GM18520 (cell line): ENCODE data around the gene ZNF268.
"Not testable (repeated sequence)": the region's sequence is repeated elsewhere in the genome, so short reads cannot be mapped to it uniquely, and the experiment has no call there.

Experiments
- ATAC-seq: cut with Tn5 transposase; IDR thresholded peaks from one replicate; pipeline ENCODE4 v1.9.1; 2021; ENCODE audit not compliant: unreplicated experiment

The ZNF268 gene

DNA sequence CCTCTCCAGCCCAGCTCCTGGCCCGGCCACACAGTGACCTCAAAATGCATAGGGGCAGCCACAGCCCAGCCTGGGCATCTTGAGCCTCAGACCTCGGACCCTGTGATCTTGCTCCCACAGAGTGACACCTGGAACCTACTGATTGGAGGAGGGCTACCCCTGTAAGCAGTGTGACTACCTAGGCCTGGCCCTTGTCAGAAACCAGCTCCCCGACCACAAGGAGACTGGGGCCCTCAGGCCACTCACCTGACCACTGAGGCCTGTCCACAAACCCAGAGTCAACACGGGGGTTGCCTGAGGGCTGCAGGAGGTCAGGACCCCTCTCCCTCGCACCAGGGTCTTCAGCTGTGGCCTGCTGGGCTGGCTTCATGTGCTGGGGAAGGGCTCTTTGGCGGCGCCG is 45.4 kb downstream of the ZNF268 start:
- ATAC-seq: no peak

DNA sequence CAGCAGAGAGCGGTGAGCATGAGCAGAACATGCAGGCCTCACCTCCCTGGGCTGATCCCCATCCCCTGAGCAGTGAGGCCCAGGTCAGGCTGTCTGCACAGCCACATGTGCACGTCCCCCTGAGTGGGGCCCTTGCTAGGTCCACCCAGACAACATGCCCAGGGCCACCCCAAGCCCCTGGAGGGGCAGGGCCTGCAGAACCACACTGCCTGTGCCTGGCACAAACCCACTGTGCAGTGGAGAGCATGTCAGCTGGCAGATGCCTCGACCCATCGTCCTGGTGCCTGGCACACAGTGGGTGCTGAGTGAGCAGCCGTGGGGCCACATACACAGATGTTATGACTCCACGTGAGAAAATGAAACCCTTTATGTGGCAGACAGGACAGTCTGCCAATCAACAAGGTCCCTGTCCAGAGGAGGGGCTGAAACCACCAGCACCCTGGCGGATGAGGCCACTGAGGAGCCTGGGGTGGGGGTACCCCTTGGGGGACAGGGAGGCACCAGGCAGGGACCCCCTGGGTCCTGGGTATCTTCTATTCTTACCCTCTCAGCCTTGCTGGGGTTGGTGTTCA is 46.1 kb downstream of the ZNF268 start:
- no peak for ATAC-seq

DNA sequence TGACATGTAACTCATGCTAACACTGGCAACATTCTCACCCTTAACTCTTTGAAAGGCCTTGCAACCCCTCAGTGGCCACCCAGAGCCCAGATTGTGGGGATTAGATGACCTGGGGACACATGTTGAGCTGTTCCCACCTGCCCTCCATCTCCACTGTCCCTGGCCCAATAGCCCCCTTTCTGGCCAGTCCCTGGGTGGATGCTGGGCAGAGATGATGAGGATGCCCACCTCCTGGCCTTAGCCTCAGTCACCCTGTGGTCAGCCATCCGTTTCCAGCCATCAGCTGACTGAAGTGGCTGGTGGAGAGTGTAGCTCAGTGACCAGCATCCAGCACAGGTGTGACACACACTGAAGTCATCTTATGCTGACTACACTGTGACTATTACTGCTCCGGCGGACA is 49.7 kb downstream of the ZNF268 start:
- ATAC-seq: no peak

DNA sequence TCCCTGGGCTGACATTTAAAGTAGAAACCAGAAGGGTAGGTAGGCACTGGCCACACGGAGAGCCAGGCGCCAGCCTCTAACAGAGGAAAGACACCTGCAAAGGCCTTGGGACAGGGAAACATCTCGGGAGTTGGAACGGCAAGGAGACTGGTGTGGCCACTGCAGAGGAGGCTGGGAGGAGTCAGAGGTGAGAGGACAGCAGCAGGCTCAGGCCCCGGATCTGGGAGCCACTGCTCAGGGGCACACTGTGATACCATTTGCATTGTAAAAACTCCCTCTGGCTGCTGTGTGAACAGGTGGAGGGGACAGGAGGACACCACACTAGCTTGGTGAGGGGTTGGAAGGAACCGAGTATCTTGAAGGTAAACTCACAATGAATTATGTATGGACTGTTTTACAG is 51.7 kb downstream of the ZNF268 start:
- ATAC-seq: no peak

DNA sequence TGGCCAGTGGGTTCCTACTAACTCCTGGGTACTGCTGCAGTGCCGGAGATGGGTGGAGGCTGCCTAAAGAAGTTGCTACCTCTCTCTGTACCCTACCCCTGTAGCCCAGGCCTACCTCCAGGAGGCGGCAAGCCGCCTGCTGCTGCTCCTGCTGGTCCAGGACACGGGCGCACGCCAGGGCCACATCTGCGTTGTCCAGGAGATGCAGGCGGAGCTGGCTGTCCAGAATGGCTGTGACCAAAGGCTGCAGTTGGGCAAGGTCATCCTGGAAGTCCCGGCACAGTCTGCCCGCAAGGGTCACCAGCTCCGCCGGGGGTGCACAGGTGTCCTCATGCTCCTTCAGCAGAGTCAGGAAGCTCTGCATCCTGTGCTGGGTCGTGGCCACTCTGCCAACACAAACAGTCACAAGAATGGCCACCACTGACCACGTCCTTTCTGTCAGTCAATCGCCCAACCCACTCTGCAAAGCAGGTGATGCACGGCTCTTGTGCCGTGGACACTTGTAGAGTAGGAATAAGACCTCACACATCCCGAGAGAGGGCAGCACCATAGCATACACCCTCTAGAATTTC is 52.8 kb downstream of the ZNF268 start:
- no peak for ATAC-seq

DNA sequence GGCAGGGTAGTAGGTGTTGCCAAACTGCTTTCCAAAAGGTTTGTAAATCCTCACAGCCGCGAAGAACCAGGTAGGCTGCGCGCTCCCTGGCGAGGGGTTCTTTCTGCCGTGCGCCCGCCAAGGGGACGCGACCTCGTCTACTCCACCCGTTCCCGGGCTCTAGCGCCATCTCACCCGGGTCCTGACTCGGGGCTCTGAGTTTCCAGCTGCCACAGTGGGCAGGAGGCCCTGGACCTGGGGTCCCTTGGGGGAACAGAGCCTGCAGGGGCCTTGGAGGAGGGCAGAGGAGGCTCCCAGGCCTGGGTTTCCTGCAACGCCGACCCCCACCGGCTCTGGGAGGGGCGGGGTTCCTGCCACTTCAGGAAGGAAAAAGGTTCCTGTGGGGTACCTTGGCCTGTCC is 53.7 kb downstream of the ZNF268 start:
- no peak for ATAC-seq

DNA sequence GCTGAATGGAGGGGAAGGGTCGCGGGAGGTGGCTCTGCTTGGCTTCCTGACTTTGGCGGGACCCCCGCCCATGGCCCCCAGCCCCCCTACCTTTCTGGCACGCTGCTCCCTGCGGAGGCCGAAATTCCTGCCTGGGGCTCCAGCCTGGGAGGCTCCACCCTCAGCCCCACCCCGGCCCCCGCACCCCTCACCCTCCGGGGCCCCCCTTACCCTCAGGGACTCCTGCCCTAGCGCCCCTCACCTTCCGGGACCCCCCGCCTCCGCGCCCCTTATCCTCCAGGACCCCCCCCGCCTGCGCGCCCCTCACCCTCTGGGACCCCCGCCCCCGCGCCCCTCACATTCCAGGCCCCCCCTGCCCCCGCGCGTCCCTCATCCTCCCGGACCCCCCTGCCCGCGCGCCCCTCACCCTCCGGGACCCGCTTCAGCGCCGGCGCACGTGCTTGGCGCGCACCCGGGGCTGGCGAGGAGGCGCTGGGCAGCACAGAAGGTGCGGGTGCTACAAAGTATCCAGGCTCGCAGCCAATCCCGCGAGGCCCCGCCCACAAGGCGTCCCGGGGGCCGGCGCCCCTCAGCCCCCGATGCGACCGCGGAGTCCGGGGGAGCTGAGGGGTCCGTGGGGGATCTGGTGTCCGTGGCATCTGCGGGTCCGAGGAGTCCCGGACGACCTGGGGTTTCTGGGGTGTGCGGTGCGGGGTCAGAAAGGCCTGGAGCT is 54.3 kb downstream of the ZNF268 start, which contains the start of gene ANHX:
Gene ANHX (minus strand): TSS at position 477 of the 712 bp plus-strand sequence. CDS start 1,521 bp downstream, outside the sequence.
- no peak for ATAC-seq

DNA sequence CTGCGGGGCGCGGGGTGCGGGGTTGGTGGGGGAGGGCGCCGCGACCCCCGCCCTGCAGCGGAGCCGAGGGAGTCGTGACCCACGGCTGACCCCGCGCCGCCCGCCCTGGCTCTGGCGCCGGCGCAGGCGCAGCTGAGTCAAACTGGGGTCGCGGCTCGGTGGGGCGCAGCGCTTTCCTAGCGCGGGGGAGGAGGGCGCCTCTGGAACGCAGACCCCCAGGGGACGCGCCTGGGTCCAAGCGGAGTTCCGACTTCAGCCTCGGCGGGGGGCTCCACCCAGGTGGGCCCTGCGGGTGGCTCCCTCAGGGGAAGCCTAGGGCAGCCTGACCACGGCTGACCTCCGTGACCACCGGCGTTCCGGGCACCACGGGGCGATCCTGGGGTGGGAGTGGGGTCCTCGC is 54.8 kb downstream of the ZNF268 start:
- no peak for ATAC-seq

DNA sequence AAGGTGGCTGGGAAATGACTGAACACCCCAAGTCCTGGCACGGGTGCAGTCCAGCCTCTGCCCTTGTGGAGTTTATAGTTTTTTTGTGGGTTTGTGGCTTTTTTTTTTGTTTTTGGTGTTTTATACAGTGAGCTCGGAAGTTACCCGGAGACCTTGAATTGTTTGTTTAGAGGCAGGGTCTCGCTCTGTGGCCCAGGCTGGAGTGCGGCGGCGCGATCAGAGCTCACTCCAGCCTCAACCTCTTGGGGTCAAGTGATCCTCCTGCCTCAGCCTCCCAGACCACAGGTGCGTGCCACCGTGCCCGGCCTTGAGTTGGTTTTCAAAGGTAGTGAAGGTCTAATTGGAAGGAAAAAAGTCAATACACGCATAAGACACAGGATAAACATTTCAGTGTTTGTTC is 55.3 kb downstream of the ZNF268 start:
- no peak for ATAC-seq

DNA sequence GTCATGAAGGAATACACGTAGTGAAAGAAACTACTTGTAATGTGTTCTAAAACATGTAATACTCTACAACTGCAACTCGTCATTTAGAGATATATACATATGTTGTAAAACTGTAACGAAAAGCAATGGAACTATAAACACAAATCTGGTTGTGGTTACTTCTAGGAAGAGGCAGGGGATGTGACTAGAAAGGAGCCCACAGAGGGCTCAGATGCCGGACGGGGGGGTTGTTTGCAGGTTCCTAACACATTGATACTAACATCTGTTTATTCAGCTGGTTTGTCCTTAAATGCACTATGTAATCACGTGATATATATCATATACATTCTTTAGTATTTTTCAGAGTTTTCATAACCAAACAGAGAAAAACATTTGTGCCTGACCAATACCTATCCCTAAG is 70.4 kb downstream of the ZNF268 start:
- ATAC-seq: no peak

DNA sequence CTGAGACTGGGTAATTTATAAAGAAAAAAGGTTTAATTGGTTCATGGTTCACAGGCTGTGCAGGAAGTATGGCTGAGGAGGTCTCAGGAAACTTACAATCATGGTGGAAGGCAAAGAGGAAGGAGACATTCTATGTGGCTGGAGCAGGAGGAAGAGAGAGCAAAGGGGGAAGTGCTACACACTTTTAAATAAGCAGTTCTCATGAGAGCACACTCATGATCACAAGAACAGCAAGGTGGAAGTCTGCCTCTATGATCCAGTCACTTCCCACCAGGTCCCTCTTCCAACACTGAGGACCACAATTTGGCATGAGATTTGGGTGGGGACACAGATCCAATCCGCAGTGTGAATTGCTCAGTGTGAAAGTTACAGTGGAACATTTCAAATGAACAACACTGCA is 74.5 kb downstream of the ZNF268 start:
- ATAC-seq: not testable (repeated sequence)

DNA sequence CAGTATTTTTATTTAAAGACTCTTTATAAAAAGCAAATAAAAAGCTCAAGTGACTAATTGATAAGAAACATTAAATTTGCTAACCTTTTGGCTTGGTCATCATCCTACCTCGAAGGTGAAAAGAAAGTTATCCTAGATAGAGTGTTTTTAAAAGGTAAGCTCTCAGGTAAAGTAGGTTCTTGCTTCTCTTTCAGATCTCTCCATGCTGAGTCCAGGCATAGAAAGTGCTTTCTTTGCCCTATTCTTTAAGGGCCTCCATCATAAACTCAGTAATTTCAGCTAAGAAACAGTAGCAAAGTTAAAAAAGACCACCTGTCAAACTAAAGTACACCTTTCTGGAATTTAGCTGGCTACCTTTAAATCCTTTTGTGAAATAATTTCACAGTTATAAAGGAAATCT is 75.0 kb downstream of the ZNF268 start:
- no peak for ATAC-seq

DNA sequence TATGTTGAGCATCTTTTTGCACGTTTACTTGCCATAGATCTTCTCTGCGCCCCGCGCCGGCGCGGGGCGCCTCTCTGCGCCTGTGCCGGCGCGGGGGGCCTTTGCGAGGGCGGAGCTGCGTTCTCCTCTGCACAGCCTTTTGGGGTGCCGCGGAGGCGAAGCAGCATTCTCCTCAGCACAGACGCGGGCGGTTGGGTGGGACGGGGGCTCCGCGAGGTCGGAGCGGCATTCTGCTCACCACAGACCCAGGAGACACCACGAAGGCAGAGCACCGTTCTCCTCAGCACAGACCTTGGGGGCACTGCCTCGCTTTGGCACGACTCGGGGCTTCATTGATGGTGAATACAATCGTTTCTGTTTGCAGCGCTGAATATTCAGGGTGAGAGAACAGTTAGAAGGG is 82.9 kb downstream of the ZNF268 start:
- no peak for ATAC-seq
